Mucosa of descending colon (tissue), 3 donors: ENCODE measurements around the gene ACY1. TPM values are rescaled to one million over a fixed set of nuclear protein-coding genes. Genes with fewer than 3 reads are reported as not detected.

Experiments
- ATAC-seq: fragments of 200-7000 bp; cut with Tn5 transposase; one replicate; pipeline ENCODE4 v1.9.1; 2020; ENCODE audit warnings: mild to moderate bottlenecking, moderate library complexity
- DNase-seq, 3 donors: peaks; one replicate each; pipeline ENCODE4 v3.0.0-alpha.2; 2020
- H3K36me3 ChIP-seq: fragments of 200-600 bp; one replicate; pipeline ENCODE4 v1.8.0; 2021; ENCODE audit warnings: low read depth, mild to moderate bottlenecking
- H3K4me1 ChIP-seq: fragments of 200-600 bp; one replicate; pipeline ENCODE4 v1.8.0; 2021; ENCODE audit warnings: low read depth, mild to moderate bottlenecking
- H3K4me3 ChIP-seq: fragments of 200-600 bp; one replicate; pipeline ENCODE4 v1.8.0; 2021; ENCODE audit warnings: mild to moderate bottlenecking
- H3K9me3 ChIP-seq: fragments of 200-600 bp; one replicate; pipeline ENCODE4 v1.8.0; 2021; ENCODE audit warnings: mild to moderate bottlenecking
- CTCF ChIP-seq: fragments of 200-600 bp; IDR thresholded peaks from one replicate; pipeline ENCODE4 v1.8.0; 2022; ENCODE audit warnings: antibody characterized with exemption, mild to moderate bottlenecking
- intact Hi-C, 2 donors: fragments of 100-400 bp; cut with DNase I in 1 of 2; cut with micrococcal nuclease in 1 of 2; formaldehyde crosslinking; loops; one replicate each; pipeline versions ENCODE4 v1.11.0 to v1.11.1; 2022; cut with DNase I, micrococcal nuclease
- long read RNA-seq, 2 donors: library from polyadenylated mRNA; unstranded; transcript quantifications; one replicate each; pipeline ENCODE4 v2.0.0, GENCODE V29; 2019 to 2021
- total RNA-seq, 3 donors: library from RNA; stranded (reverse); fragmentation: NEBNext Ultra II Directional in 2 of 3; extraction: Animal tissue kit (Norgen Biotek cat#: 25700) in 2 of 3; gene quantifications; one replicate each; pipeline versions ENCODE4 v1.2.1 to v1.2.4, GENCODE V29; 2021 to 2023
- donor health status: DM: no; HTN: no; CAD: no; lungs with moderate emphysema.
- donor health status: DM: no; HTN: no; CAD: no.
- donor health status: DM: no; HTN: yes; CAD: no.

Gene ACY1
- 100 to 1,000 TPM in 2 of 3 donors, 10 to 100 TPM in 1; 79.9 to 180 (median 133) TPM for total RNA-seq
- long read RNA-seq, donor 1, transcript ACY1-215 (15 exons, 1,684 nt), result major isoform, 43 of 72 reads
- long read RNA-seq, donor 1, partial matches to known transcripts, result 17 of 72 reads
- long read RNA-seq, donor 1, other reads (novel, unspliced or antisense), result 9 of 72 reads
- long read RNA-seq, donor 2, transcript ACY1-215 (15 exons, 1,684 nt), result major isoform, 80 of 123 reads
- long read RNA-seq, donor 2, partial matches to known transcripts, result 28 of 123 reads
- long read RNA-seq, donor 2, other reads (novel, unspliced or antisense), result 10 of 123 reads

GRCh38 chr3:51982838-51983577 lies at the start of gene ACY1:
Gene ACY1, plus strand, starts transcription at chr3:51983535. Its CDS starts 530 bp downstream, at chr3:51984065.
- DNase-seq (peak; percentile 90 to 96 (median 94)), ATAC-seq (peak; percentile 84)
- H3K4me3 ChIP-seq, result peak within 1 kb of the TSS; percentile 16
- intact Hi-C loops, result no loop called here
- H3K36me3 ChIP-seq, result no peaks in the 10 kb centered on the region
- TF ChIP-seq CTCF, result no peak
- no peaks in the 10 kb centered on the region for H3K9me3 ChIP-seq
- H3K4me1 ChIP-seq, result peaks cover 39% of the 10 kb centered on the region

DNA sequence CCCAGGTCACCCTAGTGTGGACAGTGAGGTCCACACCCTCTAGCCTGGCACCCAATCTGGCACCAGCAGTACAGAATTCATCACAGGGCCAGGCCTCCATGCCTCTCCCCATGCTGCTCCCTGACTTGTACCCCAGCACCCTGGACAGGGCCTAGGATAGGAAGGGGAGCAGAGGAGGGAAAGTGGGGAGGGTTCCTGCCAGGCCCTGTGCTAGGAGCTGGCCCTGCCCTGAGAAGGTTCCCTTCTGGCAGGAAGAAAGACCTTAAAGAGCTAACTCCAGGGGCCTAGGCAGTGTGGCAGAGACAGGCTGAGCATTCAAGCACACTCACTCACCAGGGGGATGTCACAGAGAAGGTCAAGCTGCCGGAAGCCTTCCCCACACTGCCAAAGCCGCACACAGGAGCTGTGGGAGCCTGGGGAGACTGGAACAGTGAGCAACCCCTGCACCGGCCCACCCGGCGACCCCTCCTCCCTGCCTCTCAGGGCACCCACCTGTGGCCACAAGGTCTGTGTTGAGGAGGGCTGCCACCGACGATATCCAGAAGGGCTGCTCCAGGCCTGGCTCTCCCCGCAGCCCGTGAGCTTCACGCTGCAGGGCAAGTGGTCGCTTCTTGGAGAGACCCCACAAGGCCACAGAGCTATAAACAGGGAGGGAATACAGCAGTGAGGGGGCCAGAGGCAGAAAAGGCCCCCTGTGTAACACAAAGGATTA lies 49.0 kb upstream of the ACY1 start:
- intact Hi-C loops, result no loop called here
- no peak for DNase-seq
- no peak for ATAC-seq
- no peaks in the 10 kb centered on the region for H3K4me1 ChIP-seq
- H3K9me3 ChIP-seq, result no peaks in the 10 kb centered on the region
- no peak for TF ChIP-seq CTCF
- H3K4me3 ChIP-seq, result no peak overlapping the region
- peaks cover 4% of the 10 kb centered on the region for H3K36me3 ChIP-seq

- Histone ChIP-seq H3K4me1 (peaks cover 4% of the 10 kb centered on the region), H3K4me3 (no peak overlapping the region), H3K9me3 (no peaks in the 10 kb centered on the region), H3K36me3 (peaks cover 4% of the 10 kb centered on the region)
- TF ChIP-seq CTCF, result no peak
- DNase-seq (no peak), ATAC-seq (no peak)
- intact Hi-C loops, result no loop called here
These were observed 48.1 kb upstream of the ACY1 start for GRCh38 chr3:51934991-51935885.

- Histone ChIP-seq H3K4me3 (no peak overlapping the region), H3K36me3 (peaks cover 4% of the 10 kb centered on the region), H3K9me3 (no peaks in the 10 kb centered on the region), H3K4me1 (peaks cover 10% of the 10 kb centered on the region)
- intact Hi-C loops, result no loop called here
- TF ChIP-seq CTCF, result no peak
- DNase-seq, result no peak
- no peak for ATAC-seq
These were observed 47.2 kb upstream of the ACY1 start for GRCh38 chr3:51935886-51936755.
